ENCODE data around the gene DGKK. TPM values are rescaled to one million over a fixed set of nuclear protein-coding genes. Genes with fewer than 3 reads are reported as not detected.

Gene DGKK, protein sequence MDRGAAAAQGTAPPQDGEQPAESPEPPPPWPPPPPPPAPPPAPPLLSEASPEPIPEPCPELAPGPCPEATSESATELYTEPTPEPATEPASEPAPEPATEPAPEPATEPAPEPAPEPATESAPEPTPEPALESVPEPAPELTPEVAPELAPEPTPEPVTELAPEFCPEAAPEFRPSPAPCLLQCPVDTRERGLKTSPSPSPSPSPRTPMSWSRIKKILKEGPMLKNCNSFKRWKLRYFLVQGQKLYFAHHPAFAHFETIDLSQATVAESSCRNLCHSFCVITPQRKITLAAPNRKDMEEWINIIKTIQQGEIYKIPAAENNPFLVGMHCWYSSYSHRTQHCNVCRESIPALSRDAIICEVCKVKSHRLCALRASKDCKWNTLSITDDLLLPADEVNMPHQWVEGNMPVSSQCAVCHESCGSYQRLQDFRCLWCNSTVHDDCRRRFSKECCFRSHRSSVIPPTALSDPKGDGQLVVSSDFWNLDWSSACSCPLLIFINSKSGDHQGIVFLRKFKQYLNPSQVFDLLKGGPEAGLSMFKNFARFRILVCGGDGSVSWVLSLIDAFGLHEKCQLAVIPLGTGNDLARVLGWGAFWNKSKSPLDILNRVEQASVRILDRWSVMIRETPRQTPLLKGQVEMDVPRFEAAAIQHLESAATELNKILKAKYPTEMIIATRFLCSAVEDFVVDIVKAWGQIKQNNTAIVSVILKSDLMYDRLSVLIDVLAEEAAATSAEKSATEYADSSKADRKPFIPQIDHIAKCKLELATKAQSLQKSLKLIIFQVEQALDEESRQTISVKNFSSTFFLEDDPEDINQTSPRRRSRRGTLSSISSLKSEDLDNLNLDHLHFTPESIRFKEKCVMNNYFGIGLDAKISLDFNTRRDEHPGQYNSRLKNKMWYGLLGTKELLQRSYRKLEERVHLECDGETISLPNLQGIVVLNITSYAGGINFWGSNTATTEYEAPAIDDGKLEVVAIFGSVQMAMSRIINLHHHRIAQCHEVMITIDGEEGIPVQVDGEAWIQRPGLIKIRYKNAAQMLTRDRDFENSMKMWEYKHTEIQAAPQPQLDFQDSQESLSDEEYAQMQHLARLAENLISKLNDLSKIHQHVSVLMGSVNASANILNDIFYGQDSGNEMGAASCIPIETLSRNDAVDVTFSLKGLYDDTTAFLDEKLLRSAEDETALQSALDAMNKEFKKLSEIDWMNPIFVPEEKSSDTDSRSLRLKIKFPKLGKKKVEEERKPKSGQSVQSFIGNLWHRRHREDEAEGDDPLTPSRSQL
- not detected in 2 replicates for total RNA-seq

DNA sequence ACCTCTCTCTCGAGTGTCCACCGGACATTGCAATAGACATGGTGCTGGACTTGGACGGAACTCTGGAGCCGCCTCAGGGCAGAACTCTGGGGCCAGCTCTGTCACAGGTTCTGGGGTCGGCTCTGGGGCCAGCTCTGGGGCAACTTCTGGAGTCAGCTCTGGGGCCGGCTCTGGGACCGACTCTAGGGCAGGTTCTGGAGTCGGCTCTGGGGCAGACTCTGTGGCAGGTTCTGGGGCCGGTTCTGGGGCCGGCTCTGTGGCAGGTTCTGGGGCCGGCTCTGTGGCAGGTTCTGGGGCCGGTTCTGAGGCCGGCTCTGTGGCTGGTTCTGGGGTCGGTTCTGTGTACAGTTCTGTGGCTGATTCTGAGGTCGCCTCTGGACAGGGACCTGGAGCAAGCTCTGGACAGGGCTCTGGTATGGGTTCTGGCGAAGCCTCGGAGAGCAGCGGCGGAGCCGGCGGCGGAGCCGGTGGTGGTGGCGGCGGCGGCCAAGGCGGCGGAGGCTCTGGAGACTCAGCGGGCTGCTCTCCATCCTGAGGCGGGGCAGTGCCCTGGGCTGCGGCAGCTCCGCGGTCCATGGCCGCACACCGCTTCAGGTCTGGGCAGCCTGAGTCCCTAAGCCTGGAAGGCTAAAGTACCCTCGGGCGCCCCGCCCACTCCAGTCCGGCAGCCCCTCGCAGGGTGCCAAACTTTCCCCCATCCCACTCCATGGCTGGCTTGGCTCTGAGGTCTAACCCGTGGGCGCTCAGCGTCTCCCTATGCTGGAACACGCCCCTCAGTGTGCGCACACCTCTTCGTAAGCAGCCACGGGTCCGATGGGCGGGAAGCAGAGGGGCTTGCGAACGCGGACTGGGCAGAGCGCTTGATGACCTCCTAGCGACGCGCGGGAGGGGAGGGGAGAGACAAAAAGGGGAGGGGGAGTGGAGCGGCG, at the start of gene DGKK:
TSS of gene DGKK (minus strand) at position 723 of the 929 bp plus-strand sequence. CDS start at position 576, 147 bp downstream.

